H1 (cell line): ENCODE measurements around the gene PLEKHN1. TPM values are rescaled to one million over a fixed set of nuclear protein-coding genes. Genes with fewer than 3 reads are reported as not detected.

ENCODE experiments used
- CTCF ChIA-PET: fragments of 300-600 bp; sonication (Branson Sonifier 250); formaldehyde crosslinking; loops from one replicate; lab custom pipeline; 2021; ENCODE audit not compliant: partially characterized antibody; lab: Charles Lee
- POLR2A ChIA-PET: fragments of 300-600 bp; sonication (Branson Sonifier 250); formaldehyde crosslinking; loops from one replicate; lab custom pipeline; 2021; ENCODE audit warnings: inconsistent platforms; ENCODE audit not compliant: partially characterized antibody; lab: Charles Lee
- DNase-seq, 2 experiments: peaks; one replicate each; pipeline versions ENCODE4 v3.0.0 to v3.0.0-alpha.2; 2010 to 2022; ENCODE audit warnings: low spot score in 2 of 2, low read depth in 1 of 2, mixed read lengths in 1 of 2
- FAIRE-seq: peaks from 2 replicates; lab custom pipeline; 2011; peaks lifted over from hg19 to GRCh38; lab: Jason Lieb, UNC
- H2AFZ ChIP-seq: 2 replicates; pipeline ENCODE4 v1.8.1; 2012; ENCODE audit warnings: low read length, inconsistent platforms
- H2AK5ac ChIP-seq: 2 replicates; pipeline ENCODE4 v1.6.1; 2013; ENCODE audit warnings: low read depth, low read length
- H2BK120ac ChIP-seq: replicated peaks from 2 replicates; pipeline ENCODE3; 2013; ENCODE audit warnings: low read depth, low read length, inconsistent platforms
- H2BK12ac ChIP-seq: 2 replicates; pipeline ENCODE4 v1.6.1; 2013; ENCODE audit warnings: low read depth, low read length
- H2BK15ac ChIP-seq: 2 replicates; pipeline ENCODE4 v1.6.1; 2013; ENCODE audit warnings: low read length
- H2BK20ac ChIP-seq: 2 replicates; pipeline ENCODE4 v1.6.1; 2013; ENCODE audit warnings: low read length
- H2BK5ac ChIP-seq: 2 replicates; pipeline ENCODE4 v1.6.1; 2013; ENCODE audit warnings: low read depth, low read length
- H3K14ac ChIP-seq: 2 replicates; pipeline ENCODE4 v1.6.1; 2013; ENCODE audit warnings: inconsistent platforms; ENCODE audit not compliant: insufficient read length
- H3K18ac ChIP-seq: 2 replicates; pipeline ENCODE4 v1.6.1; 2013; ENCODE audit warnings: low read length; ENCODE audit errors: extremely low read depth
- H3K23ac ChIP-seq: 2 replicates; pipeline ENCODE4 v1.6.1; 2013; ENCODE audit warnings: inconsistent platforms; ENCODE audit not compliant: insufficient read length
- H3K23me2 ChIP-seq: 2 replicates; pipeline ENCODE4 v1.6.1; 2013; ENCODE audit warnings: low read depth, low read length
- H3K27ac ChIP-seq: 2 replicates; pipeline ENCODE4 v1.6.1; 2011; ENCODE audit warnings: low read depth, low read length, inconsistent platforms
- H3K27me3 ChIP-seq, 4 experiments: replicated peaks in 1 of 4; 1 replicate in 1 of 4; 2 replicates in 3 of 4; pipeline versions ENCODE4 v1.6.1 to v1.8.1; 2011 to 2013; ENCODE audit warnings: low read length in 3 of 4, mild to moderate bottlenecking in 3 of 4, inconsistent platforms in 2 of 4, mixed read lengths in 2 of 4, moderate library complexity in 1 of 4; ENCODE audit not compliant: control insufficient read depth in 3 of 4, insufficient read depth in 3 of 4; ENCODE audit errors: extremely low read depth in 1 of 4
- H3K36me3 ChIP-seq, 4 experiments: 2 replicates each; pipeline versions ENCODE4 v1.6.1 to v1.8.1; 2011 to 2013; ENCODE audit warnings: mild to moderate bottlenecking in 4 of 4, low read length in 3 of 4, moderate library complexity in 2 of 4, control low read depth in 1 of 4, inconsistent platforms in 1 of 4; ENCODE audit not compliant: insufficient read depth in 4 of 4, control insufficient read depth in 2 of 4
- H3K4ac ChIP-seq: replicated peaks from 2 replicates; pipeline ENCODE3; 2013; ENCODE audit warnings: low read length, low read depth, mixed read lengths, inconsistent platforms; ENCODE audit not compliant: insufficient read length
- H3K4me1 ChIP-seq, 4 experiments: replicated peaks in 1 of 4; 1 replicate in 1 of 4; 2 replicates in 3 of 4; pipeline versions ENCODE4 v1.6.1 to v1.8.1; 2011 to 2013; ENCODE audit warnings: low read length in 3 of 4, inconsistent platforms in 2 of 4, mixed read lengths in 1 of 4; ENCODE audit not compliant: insufficient read depth in 4 of 4, control insufficient read depth in 3 of 4
- H3K4me2 ChIP-seq, 2 experiments: 2 replicates each; pipeline versions ENCODE4 v1.6.1 to v1.8.1; 2011 to 2013; ENCODE audit warnings: low read depth in 2 of 2, low read length in 2 of 2, control low read depth in 1 of 2, inconsistent platforms in 1 of 2, mild to moderate bottlenecking in 1 of 2; ENCODE audit not compliant: insufficient read depth in 1 of 2
- H3K4me3 ChIP-seq, 4 experiments: fragments of 200-600, 300-600 bp in 1 of 4; sonication (generic), shearing (Covaris generic), sonication (Bioruptor Twin) in 1 of 4; 2 replicates each; pipeline versions ENCODE4 v1.5.1 to v1.8.1; 2011 to 2016; ENCODE audit warnings: low read length in 4 of 4, low read depth in 3 of 4, control low read depth in 2 of 4, inconsistent platforms in 2 of 4, mild to moderate bottlenecking in 2 of 4, mixed read lengths in 1 of 4, moderate library complexity in 1 of 4; ENCODE audit not compliant: insufficient read depth in 2 of 4; ENCODE audit errors: extremely low read depth in 1 of 4
- H3K56ac ChIP-seq: replicated peaks from 2 replicates; pipeline ENCODE3; 2013; ENCODE audit warnings: low read depth, mild to moderate bottlenecking, mixed read lengths, low read length, inconsistent platforms; ENCODE audit not compliant: insufficient read length
- H3K79me1 ChIP-seq: 2 replicates; pipeline ENCODE4 v1.6.1; 2013; ENCODE audit warnings: low read depth, low read length, control low read depth
- H3K79me2 ChIP-seq, 2 experiments: 2 replicates each; pipeline versions ENCODE4 v1.6.1 to v1.8.1; 2012 to 2013; ENCODE audit warnings: low read length in 2 of 2, mild to moderate bottlenecking in 2 of 2, inconsistent platforms in 1 of 2; ENCODE audit not compliant: insufficient read depth in 2 of 2, control insufficient read depth in 1 of 2
- H3K9ac ChIP-seq, 4 experiments: replicated peaks in 1 of 4; 1 replicate in 1 of 4; 2 replicates in 3 of 4; pipeline versions ENCODE4 v1.6.1 to v1.8.1; 2011 to 2013; ENCODE audit warnings: low read depth in 3 of 4, low read length in 3 of 4, control low read depth in 2 of 4, mild to moderate bottlenecking in 2 of 4, moderate library complexity in 2 of 4, inconsistent platforms in 1 of 4; ENCODE audit errors: extremely low read depth in 1 of 4
- H3K9me3 ChIP-seq, 2 experiments: 2 replicates each; pipeline versions ENCODE4 v1.6.1 to v1.8.1; 2012 to 2013; ENCODE audit warnings: mild to moderate bottlenecking in 2 of 2, moderate library complexity in 2 of 2, control low read depth in 1 of 2, inconsistent platforms in 1 of 2, low read depth in 1 of 2, low read length in 1 of 2, mixed read lengths in 1 of 2; ENCODE audit not compliant: insufficient read depth in 2 of 2
- H4K20me1 ChIP-seq, 2 experiments: replicated peaks in 1 of 2; 2 replicates each; pipeline versions ENCODE3 to v1.8.1; 2011 to 2013; ENCODE audit warnings: inconsistent platforms in 2 of 2, low read length in 2 of 2, mild to moderate bottlenecking in 1 of 2; ENCODE audit not compliant: insufficient read depth in 2 of 2, control insufficient read depth in 1 of 2
- H4K5ac ChIP-seq: 2 replicates; pipeline ENCODE4 v1.6.1; 2013; ENCODE audit warnings: low read length, low read depth, mixed read lengths, inconsistent platforms; ENCODE audit not compliant: insufficient read length
- H4K8ac ChIP-seq: 2 replicates; pipeline ENCODE4 v1.8.0; 2013; ENCODE audit warnings: mild to moderate bottlenecking, moderate library complexity, low read length, inconsistent platforms; ENCODE audit not compliant: insufficient read depth; ENCODE audit errors: extremely low read depth
- H4K91ac ChIP-seq: replicated peaks from 2 replicates; pipeline ENCODE3; 2013; ENCODE audit warnings: low read length, mixed read lengths, inconsistent platforms; ENCODE audit not compliant: insufficient read length
- ASH2L ChIP-seq: fragments of 200-600, 300-600 bp; sonication (generic); IDR thresholded peaks from one replicate; pipeline ENCODE4 v1.7.1; 2017; ENCODE audit warnings: low read length
- MAX ChIP-seq: IDR thresholded peaks from 2 replicates; pipeline ENCODE4 v1.6.1; 2012; ENCODE audit warnings: inconsistent platforms
- WGBS, 2 experiments: shearing (Covaris generic) in 1 of 2; methylation state at CpG; one replicate each; pipeline versions ENCODE4 v1.1.6 to v1.1.7; 2013 to 2015; ENCODE audit warnings: low lambda C conversion rate in 2 of 2, mixed read lengths in 2 of 2, inconsistent platforms in 1 of 2, low coverage in 1 of 2, missing lambda C conversion rate in 1 of 2; ENCODE audit not compliant: insufficient replicate concordance in 2 of 2, insufficient coverage in 1 of 2, insufficient read length in 1 of 2; ENCODE audit errors: extremely low coverage in 1 of 2, missing lambda C conversion rate in 1 of 2; 5-methylcytosine and 5-hydroxymethylcytosine counted together
- polyA plus RNA-seq, 7 experiments: library from polyadenylated mRNA; depleted of rRNA in 3 of 7; stranded (reverse) in 5 of 7; unstranded in 2 of 7; fragments of >200 nt in 5 of 7; fragments of 200-250 nt in 2 of 7; gene quantifications; 1 replicate in 5 of 7; 2 replicates in 1 of 7; 4 replicates in 1 of 7; pipeline versions ENCODE4 v1.2.1 to v1.2.3, GENCODE V29; 2011 to 2013; ENCODE audit warnings: missing spikeins in 2 of 7, mixed read lengths in 2 of 7
- total RNA-seq: library from RNA; stranded (reverse); fragmentation: NEBNext Ultra II Directional; extraction: Animal tissue kit (Norgen Biotek cat#: 25700); gene quantifications from 2 replicates; pipeline ENCODE4 v1.2.1, GENCODE V29; 2021

PLEKHN1 gene
- total and polyA plus RNA-seq, 2 of the 8 experiments (the other 6 are each of a cell fraction or from before 2014, with no cell fraction given), result 0.39 to 1.5 TPM

DNA sequence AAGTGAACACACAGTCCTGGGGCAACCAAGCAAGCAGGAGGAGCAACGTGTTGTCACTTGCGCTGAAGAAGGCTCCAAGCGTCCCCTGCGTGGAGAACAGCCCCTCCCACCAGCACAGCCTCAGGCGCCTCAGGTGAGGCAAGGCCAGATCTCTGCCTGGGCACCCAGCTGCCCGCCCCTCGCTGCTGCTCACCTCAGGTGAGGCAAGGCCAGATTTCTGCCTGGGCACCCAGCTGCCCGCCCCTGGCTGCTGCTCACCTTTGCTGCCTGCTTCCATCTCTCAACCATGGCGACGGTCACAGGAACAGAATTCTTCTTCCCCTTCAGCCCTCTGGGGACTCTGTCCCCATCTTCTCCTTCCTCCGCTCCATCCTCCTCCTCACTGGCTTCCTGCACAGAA lies 9.6 kb upstream of the PLEKHN1 start:
- H2BK120ac ChIP-seq, result no peak overlapping the region
- H3K79me2 ChIP-seq, result peaks cover 0 to 14% of the 10 kb centered on the region in 2 experiments; a peak in 3 of 4 replicates
- no peaks in the 10 kb centered on the region; a peak in 1 of 4 replicates for H3K9me3 ChIP-seq
- CTCF ChIA-PET, result interaction anchor here (1.0 to 2.1 kb wide), 7 partner anchors 10 to 84 kb away, joined by 3 to 5 read pairs (median 3); no protein-coding TSS in a partner anchor
- peak overlapping the region; percentile 75; the same call in 1 of the 2 replicates for H4K8ac ChIP-seq
- TF ChIP-seq ASH2L (no peak), MAX (no peak)
- TF ChIP-seq, all 59 proteins: peak for 0
- H2BK20ac ChIP-seq, result no peak overlapping the region
- H2AK5ac ChIP-seq, result no peak overlapping the region
- no peak overlapping the region for H3K9ac ChIP-seq
- H2BK12ac ChIP-seq, result no peak overlapping the region
- POLR2A ChIA-PET, result interaction anchor here (1.2 to 8.8 kb wide), 2 partner anchors 14 to 25 kb away, joined by 3 to 65 read pairs; no protein-coding TSS in a partner anchor
- no peak overlapping the region for H2BK5ac ChIP-seq
- H3K79me1 ChIP-seq, result peaks cover 14% of the 10 kb centered on the region
- no peak for DNase-seq
- no peak overlapping the region for H3K4me2 ChIP-seq
- H3K4me1 ChIP-seq, result peaks cover 0 to 9% (median 3%) of the 10 kb centered on the region in 4 experiments; a peak in 5 of 7 replicates
- H3K18ac ChIP-seq, result no peak overlapping the region
- H3K4ac ChIP-seq, result no peak overlapping the region
- WGBS, 2 experiments, result 92% methylated on average over 8 of the region's 11 CpGs; no CpG with 5 or more reads in 1 of the 2 experiments
- H4K5ac ChIP-seq, result no peak overlapping the region
- H3K36me3 ChIP-seq, result peaks cover 8 to 46% (median 30%) of the 10 kb centered on the region in 4 experiments; a peak in 7 of 8 replicates
- peaks cover 19 to 22% of the 10 kb centered on the region in 2 experiments for H4K20me1 ChIP-seq
- H3K56ac ChIP-seq, result no peak overlapping the region
- H2AFZ ChIP-seq, result no peak overlapping the region
- no peak overlapping the region for H4K91ac ChIP-seq
- no peak overlapping the region for H3K4me3 ChIP-seq
- no peak overlapping the region for H3K14ac ChIP-seq
- peaks cover 10% of the 10 kb centered on the region for H3K23me2 ChIP-seq
- peaks cover 4 to 17% (median 12%) of the 10 kb centered on the region in 4 experiments for H3K27me3 ChIP-seq
- H2BK15ac ChIP-seq, result no peak overlapping the region
- no peak overlapping the region for H3K23ac ChIP-seq
- FAIRE-seq, result no peak
- no peak overlapping the region for H3K27ac ChIP-seq
